ENCODE data around the gene HDAC9.
"Not testable (repeated sequence)": the region's sequence is repeated elsewhere in the genome, so short reads cannot be mapped to it uniquely, and the experiment has no call there.

The HDAC9 gene

GRCh38 chr7:18706670-18707069, 211.1 kb downstream of the HDAC9 start:
- in situ Hi-C loops (cut with HindIII; ENCODE audit: low sequenced_read_pairs): no loop called here
- no peak overlapping the region for H3K4me3 ChIP-seq (ENCODE audit: low read depth, low read length)
- DNase-seq (ENCODE audit: low read depth, low spot score): no peak
- no peak for TF ChIP-seq CTCF (IDR thresholded peaks at IDR 0.05; ENCODE audit: low read depth, low read length)

GRCh38 chr7:18708204-18708603, 212.7 kb downstream of the HDAC9 start:
- no peak for DNase-seq (ENCODE audit: low read depth, low spot score)
- in situ Hi-C loops (cut with HindIII; ENCODE audit: low sequenced_read_pairs): no loop called here
- H3K4me3 ChIP-seq (ENCODE audit: low read depth, low read length): no peak overlapping the region
- TF ChIP-seq CTCF (IDR thresholded peaks at IDR 0.05; ENCODE audit: low read depth, low read length): no peak

- in situ Hi-C loops (cut with HindIII; ENCODE audit: low sequenced_read_pairs): no loop called here
- no peak for DNase-seq (ENCODE audit: low read depth, low spot score)
- H3K4me3 ChIP-seq (ENCODE audit: low read depth, low read length): no peak overlapping the region
- no peak for TF ChIP-seq CTCF (IDR thresholded peaks at IDR 0.05; ENCODE audit: low read depth, low read length)
Measured at GRCh38 chr7:18715988-18716387, 220.4 kb downstream of the HDAC9 start.

GRCh38 chr7:18721429-18721828, 225.9 kb downstream of the HDAC9 start:
- in situ Hi-C loops (cut with HindIII; ENCODE audit: low sequenced_read_pairs): no loop called here
- H3K4me3 ChIP-seq (ENCODE audit: low read depth, low read length): no peak overlapping the region
- DNase-seq (ENCODE audit: low read depth, low spot score): no peak
- TF ChIP-seq CTCF (IDR thresholded peaks at IDR 0.05; ENCODE audit: low read depth, low read length): no peak

- DNase-seq (ENCODE audit: low read depth, low spot score): no peak
- in situ Hi-C loops (cut with HindIII; ENCODE audit: low sequenced_read_pairs): no loop called here
- no peak overlapping the region for H3K4me3 ChIP-seq (ENCODE audit: low read depth, low read length)
- no peak for TF ChIP-seq CTCF (IDR thresholded peaks at IDR 0.05; ENCODE audit: low read depth, low read length)
Measured at GRCh38 chr7:18724318-18724717, 228.8 kb downstream of the HDAC9 start.

GRCh38 chr7:18727115-18727870, 231.7 kb downstream of the HDAC9 start:
- DNase-seq (ENCODE audit: low read depth, low spot score): no peak
- no peak for TF ChIP-seq CTCF (IDR thresholded peaks at IDR 0.05; ENCODE audit: low read depth, low read length)
- H3K4me3 ChIP-seq (ENCODE audit: low read depth, low read length): no peak overlapping the region
- in situ Hi-C loops (cut with HindIII; ENCODE audit: low sequenced_read_pairs): no loop called here

GRCh38 chr7:18736012-18736411, 240.5 kb downstream of the HDAC9 start:
- H3K4me3 ChIP-seq (ENCODE audit: low read depth, low read length); in situ Hi-C loops (cut with HindIII; ENCODE audit: low sequenced_read_pairs); DNase-seq (ENCODE audit: low read depth, low spot score): not testable (repeated sequence)

All from astrocyte of the spinal cord (primary cell).